SW480 (cell line): ENCODE results near the gene MTX3.

Source experiments
- DNase-seq: peaks from one replicate; pipeline ENCODE4 v3.0.0-alpha.2; 2016; ENCODE audit warnings: low spot score

MTX3 gene

GRCh38 chr5:79936002-79936645 is 54.9 kb downstream of the MTX3 start:
- no peak for DNase-seq

- no peak for DNase-seq
These were observed 56.4 kb downstream of the MTX3 start for GRCh38 chr5:79934681-79935080.

GRCh38 chr5:79932510-79933504 is 58.3 kb downstream of the MTX3 start:
- DNase-seq, result no peak

- DNase-seq, result no peak
These were observed 59.2 kb downstream of the MTX3 start for GRCh38 chr5:79931866-79932265.

GRCh38 chr5:79931409-79931808 is 59.7 kb downstream of the MTX3 start:
- DNase-seq, result no peak

GRCh38 chr5:79929095-79929494 is 62.0 kb downstream of the MTX3 start:
- DNase-seq, result no peak
